ENCODE results near the gene NKD2. TPM values are rescaled to one million over a fixed set of nuclear protein-coding genes. Genes with fewer than 3 reads are reported as not detected.

NKD2 gene
- total RNA-seq, 1 experiment from 2014 or later: 7.5 TPM

Small RNA genes within 50 kb of the gene (small RNA-seq; reads per million reads assigned to genes)
- gene MIR4635: not detected

Other genes with a start within 250 kb of the NKD2 start
- 3.7 and 5.2 TPM in 2 replicates for gene ZDHHC11B, start 224.1 kb upstream of the NKD2 start, total RNA-seq (2014; rRNA removed; shearing (Covaris generic))
- 23.2 and 43.4 TPM in 2 replicates for gene ZDHHC11, start 157.8 kb upstream of the NKD2 start, total RNA-seq (2014; rRNA removed; shearing (Covaris generic))
- 87.6 and 111 TPM in 2 replicates for gene BRD9, start 116.0 kb upstream of the NKD2 start, total RNA-seq (2014; rRNA removed; shearing (Covaris generic))
- gene TRIP13, start 115.9 kb upstream of the NKD2 start, total RNA-seq (2014; rRNA removed; shearing (Covaris generic)): 73.9 and 81.7 TPM in 2 replicates
- gene SLC12A7, start 103.3 kb downstream of the NKD2 start, total RNA-seq (2014; rRNA removed; shearing (Covaris generic)): 129 and 134 TPM in 2 replicates
- gene SLC6A19, start 192.8 kb downstream of the NKD2 start, total RNA-seq (2014; rRNA removed; shearing (Covaris generic)): not detected in 2 replicates
- gene SLC6A18, start 216.6 kb downstream of the NKD2 start, total RNA-seq (2014; rRNA removed; shearing (Covaris generic)): not detected in 2 replicates

All from HT-29 (cell line).